HepG2 (cell line): ENCODE data around the gene PRSS8. TPM values are rescaled to one million over a fixed set of nuclear protein-coding genes. Genes with fewer than 3 reads are reported as not detected.

Experiments used
- ATAC-seq: fragments of 200-7000 bp; cut with Tn5 transposase; 3 replicates; pipeline ENCODE4 v1.9.1; 2020; ENCODE audit warnings: mild to moderate bottlenecking, moderate library complexity
- BruUV-seq: library from RNA; stranded (reverse); fragments of 400-500 nt; replicated peaks from 2 replicates; lab custom pipeline; 2021; lab: Mats Ljungman, UMichigan
- CTCF ChIA-PET: fragments of 300-600 bp; formaldehyde crosslinking; extraction: SDS; loops from one replicate; lab custom pipeline; 2021; ENCODE audit warnings: low total read pairs, inconsistent platforms, low intra/inter-chr PET ratio; lab: Yijun Ruan, JAX
- POLR2A ChIA-PET: fragments of 350-600 bp; sonication (Branson Sonifier 250); formaldehyde crosslinking; loops from one replicate; lab custom pipeline; 2020; ENCODE audit warnings: antibody characterized with exemption, inconsistent platforms; lab: Yijun Ruan, JAX
- DNase-seq: peaks from one replicate; pipeline ENCODE4 v3.0.0-alpha.2; 2015; ENCODE audit warnings: low spot score
- FAIRE-seq: peaks from 3 replicates; lab custom pipeline; 2011; peaks lifted over from hg19 to GRCh38; lab: Jason Lieb, UNC
- H2AFZ ChIP-seq: one replicate; pipeline ENCODE4 v1.6.1; 2011; ENCODE audit warnings: low read length, inconsistent platforms
- H3K27ac ChIP-seq: fragments of 300-600 bp; 3 replicates; pipeline ENCODE4 v1.8.0; 2011; ENCODE audit warnings: mixed run types, mild to moderate bottlenecking, mixed read lengths, low read length, inconsistent platforms; ENCODE audit not compliant: insufficient read depth; ENCODE audit errors: extremely low read length
- H3K27me3 ChIP-seq, 2 experiments: fragments of 200-600 bp in 1 of 2; 2 replicates in 1 of 2; 3 replicates in 1 of 2; pipeline versions ENCODE4 v1.6.0 to v1.8.0; 2011; ENCODE audit warnings: low read length in 2 of 2, mild to moderate bottlenecking in 2 of 2, moderate library complexity in 2 of 2, inconsistent platforms in 1 of 2; ENCODE audit not compliant: insufficient read depth in 2 of 2, control insufficient read depth in 1 of 2
- H3K36me3 ChIP-seq, 2 experiments: fragments of 200-600 bp in 1 of 2; replicated peaks in 1 of 2; 2 replicates in 1 of 2; 3 replicates in 1 of 2; pipeline versions ENCODE4 v1.5.1 to v1.8.0; 2011; ENCODE audit warnings: low read length in 2 of 2, inconsistent platforms in 1 of 2; ENCODE audit not compliant: insufficient read depth in 2 of 2, control insufficient read depth in 1 of 2
- H3K4me1 ChIP-seq: 2 replicates; pipeline ENCODE4 v1.5.1; 2012; ENCODE audit warnings: low read length, inconsistent platforms; ENCODE audit not compliant: insufficient read depth
- H3K4me2 ChIP-seq: 2 replicates; pipeline ENCODE4 v1.6.0; 2011; ENCODE audit warnings: low read depth, low read length, inconsistent platforms
- H3K4me3 ChIP-seq, 3 experiments: fragments of 200-600 bp in 1 of 3; sonication (generic), shearing (Covaris generic) in 1 of 3; replicated peaks in 1 of 3; 2 replicates each; pipeline ENCODE4 v1.5.1; 2011 to 2016; ENCODE audit warnings: low read length in 3 of 3, inconsistent platforms in 2 of 3, low read depth in 2 of 3, mild to moderate bottlenecking in 2 of 3, control low read depth in 1 of 3, mixed read lengths in 1 of 3; ENCODE audit not compliant: insufficient read depth in 1 of 3
- H3K79me2 ChIP-seq: one replicate; pipeline ENCODE4 v1.6.1; 2011; ENCODE audit warnings: low read length, inconsistent platforms; ENCODE audit not compliant: insufficient read depth
- H3K9ac ChIP-seq: 2 replicates; pipeline ENCODE4 v1.6.0; 2011; ENCODE audit warnings: mild to moderate bottlenecking, low read depth, low read length, inconsistent platforms; ENCODE audit not compliant: insufficient read depth
- H3K9me3 ChIP-seq: 2 replicates; pipeline ENCODE4 v1.5.1; 2012; ENCODE audit warnings: mild to moderate bottlenecking, low read length
- H4K20me1 ChIP-seq: 2 replicates; pipeline ENCODE4 v1.6.0; 2011; ENCODE audit warnings: inconsistent platforms, mild to moderate bottlenecking, low read length, moderate library complexity; ENCODE audit not compliant: insufficient read depth
- AGO2 ChIP-seq: fragments of 200-400 bp; formaldehyde crosslinking; optimal IDR thresholded peaks from 2 replicates; pipeline ENCODE3; 2017; ENCODE audit warnings: mild to moderate bottlenecking, low read depth, low read length, moderate library complexity
- BRD4 ChIP-seq: sonication (generic); formaldehyde crosslinking; IDR thresholded peaks from 2 replicates; pipeline ENCODE4 v1.4.0; 2020; ENCODE audit warnings: missing genetic modification reagents
- GTF2F1 ChIP-seq: fragments of 150-350 bp; IDR thresholded peaks from 2 replicates; pipeline ENCODE4 v1.6.1; 2014; ENCODE audit warnings: low read length
- KMT2A ChIP-seq: sonication (generic); formaldehyde crosslinking; IDR thresholded peaks from 2 replicates; pipeline ENCODE4 v1.4.0; 2020; ENCODE audit warnings: missing genetic modification reagents
- POLR2A ChIP-seq, 2 experiments: IDR thresholded peaks; 2 replicates each; pipeline ENCODE4 v1.6.1; 2011; ENCODE audit warnings: low read depth in 2 of 2, low read length in 2 of 2, mild to moderate bottlenecking in 1 of 2, moderate library complexity in 1 of 2; ENCODE audit not compliant: insufficient read depth in 1 of 2
- RBM22 ChIP-seq: fragments of 200-400 bp; formaldehyde crosslinking; optimal IDR thresholded peaks from 2 replicates; pipeline ENCODE3; 2017; ENCODE audit warnings: mild to moderate bottlenecking, low read length, moderate library complexity
- SALL1 ChIP-seq: sonication (generic); formaldehyde crosslinking; IDR thresholded peaks from 2 replicates; pipeline ENCODE4 v1.8.0; 2022; ENCODE audit warnings: mild to moderate bottlenecking, missing genetic modification reagents
- TBX2 ChIP-seq: sonication (generic); formaldehyde crosslinking; IDR thresholded peaks from 2 replicates; pipeline ENCODE4 v1.5.0; 2020; ENCODE audit warnings: missing genetic modification reagents, mild to moderate bottlenecking, borderline replicate concordance
- ZFX ChIP-seq: sonication (generic); formaldehyde crosslinking; IDR thresholded peaks from 2 replicates; pipeline ENCODE4 v1.4.0; 2020; ENCODE audit warnings: mild to moderate bottlenecking, low read depth, missing genetic modification reagents, moderate library complexity
- ZFY ChIP-seq: sonication (generic); formaldehyde crosslinking; IDR thresholded peaks from 2 replicates; pipeline ENCODE4 v1.4.0; 2020; ENCODE audit warnings: missing genetic modification reagents
- ZNF292 ChIP-seq: sonication (generic); formaldehyde crosslinking; IDR thresholded peaks from 2 replicates; pipeline ENCODE4 v1.8.1; 2022; ENCODE audit warnings: mild to moderate bottlenecking, low read depth, missing genetic modification reagents, borderline replicate concordance
- WGBS: methylation state at CpG from one replicate; pipeline ENCODE4 v1.1.6; 2017; ENCODE audit warnings: low lambda C conversion rate; 5-methylcytosine and 5-hydroxymethylcytosine counted together
- in situ Hi-C: cut with HindIII; loops from 2 replicates; pipeline ENCODE4 v1.10.0; 2017; ENCODE audit warnings: low pct_unique_long_range_greater_than_20kb; ENCODE audit not compliant: extremely low pct_ligation_motif_present
- intact Hi-C: fragments of 100-400 bp; cut with micrococcal nuclease; formaldehyde crosslinking; loops from one replicate; pipeline ENCODE4 v1.10.0; 2022; ENCODE audit not compliant: unreplicated experiment
- polyA plus RNA-seq, 8 experiments: library from polyadenylated mRNA; depleted of rRNA in 3 of 8; stranded (reverse) in 7 of 8; unstranded in 1 of 8; fragments of >200 nt; fragmentation: Illumina TruSeq in 4 of 8; extraction: Trizol in 4 of 8; gene quantifications; 2 replicates each; pipeline versions ENCODE4 v1.2.1 to v1.2.3, GENCODE V29; 2011 to 2016; ENCODE audit warnings: low read depth in 4 of 8, missing spikeins in 1 of 8, mixed read lengths in 1 of 8; ENCODE audit not compliant: insufficient read depth in 1 of 8
- total RNA-seq, 5 experiments: library from RNA; depleted of rRNA; stranded (reverse); fragments of >200 nt; fragmentation: Illumina TruSeq; extraction: Trizol; gene quantifications; 2 replicates each; pipeline ENCODE4 v1.2.3, GENCODE V29; 2016; ENCODE audit warnings: low read depth in 1 of 5
- TF ChIP-seq, protein P1 (sequence below): sonication (generic); formaldehyde crosslinking; IDR thresholded peaks from 2 replicates; pipeline ENCODE4 v1.8.1; 2023; ENCODE audit warnings: mild to moderate bottlenecking, moderate library complexity, missing genetic modification reagents
- TF ChIP-seq, protein P2 (sequence below): sonication (generic); formaldehyde crosslinking; IDR thresholded peaks from 2 replicates; pipeline ENCODE4 v1.5.0; 2020; ENCODE audit warnings: missing genetic modification reagents
- TF ChIP-seq, protein P3 (sequence below): sonication (generic); formaldehyde crosslinking; IDR thresholded peaks from 2 replicates; pipeline ENCODE4 v1.4.0; 2020; ENCODE audit warnings: missing genetic modification reagents
- TF ChIP-seq, protein P4 (sequence below): sonication (generic); formaldehyde crosslinking; IDR thresholded peaks from 2 replicates; pipeline ENCODE4 v1.5.0; 2020; ENCODE audit warnings: missing genetic modification reagents

PRSS8 gene
- total and polyA plus RNA-seq, 2 of the 13 experiments (the other 11 are each of a cell fraction or from before 2014, with no cell fraction given), result 2.6 to 7.2 TPM

DNA sequence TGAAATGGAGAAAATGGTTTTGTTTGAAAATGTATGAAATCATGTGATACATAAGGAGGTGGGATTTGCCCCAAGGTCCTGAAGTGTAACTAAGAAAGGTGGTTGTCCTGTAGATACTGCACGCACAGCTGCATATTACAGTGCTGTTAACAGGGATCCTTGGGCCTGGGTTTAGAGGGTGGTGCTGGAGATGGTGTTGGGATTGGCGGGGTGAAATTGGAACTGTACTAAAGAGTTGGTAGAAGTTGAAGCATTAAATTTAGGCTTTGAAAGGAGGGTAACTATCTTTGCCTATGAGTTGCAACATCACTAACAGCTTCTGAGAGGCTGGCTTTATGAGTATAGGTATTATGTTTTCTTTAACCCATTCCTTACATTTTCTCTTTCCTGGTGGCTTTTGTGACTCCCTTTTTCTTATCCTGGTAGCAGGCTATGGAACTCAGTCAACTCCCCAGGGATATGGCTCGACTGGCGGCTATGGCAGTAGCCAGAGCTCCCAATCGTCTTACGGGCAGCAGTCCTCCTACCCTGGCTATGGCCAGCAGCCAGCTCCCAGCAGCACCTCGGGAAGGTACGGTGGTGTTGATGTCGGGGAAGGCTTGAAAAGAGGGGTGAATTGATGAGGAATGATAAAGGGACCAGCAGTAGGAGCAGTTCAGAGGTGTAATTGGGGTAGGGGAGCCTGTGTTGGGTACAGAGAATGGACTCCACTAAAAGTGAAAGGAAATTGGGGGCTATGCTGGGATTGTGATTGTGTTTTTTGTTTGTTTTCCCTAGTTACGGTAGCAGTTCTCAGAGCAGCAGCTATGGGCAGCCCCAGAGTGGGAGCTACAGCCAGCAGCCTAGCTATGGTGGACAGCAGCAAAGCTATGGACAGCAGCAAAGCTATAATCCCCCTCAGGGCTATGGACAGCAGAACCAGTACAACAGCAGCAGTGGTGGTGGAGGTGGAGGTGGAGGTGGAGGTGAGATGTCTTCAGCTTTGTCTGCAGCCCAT is 48.2 kb upstream of the PRSS8 start (continued):
- TF ChIP-seq ZNF292 (CRISPR knock-in tag) (no peak), AGO2 (peak; percentile 64), POLR2A (IDR thresholded peaks at IDR 0.05; ENCODE audit: insufficient read depth in 1 of 2, low read depth in 2 of 2, low read length in 2 of 2) (peak; percentile 31 to 58; a peak in 3 of 4 replicates), BRD4 (CRISPR knock-in tag) (no peak), TBX2 (CRISPR knock-in tag) (no peak), SALL1 (0 out of 2 replicates have a peak, but pooled peaks have one; percentile 12)
- TF ChIP-seq, protein P1, sequence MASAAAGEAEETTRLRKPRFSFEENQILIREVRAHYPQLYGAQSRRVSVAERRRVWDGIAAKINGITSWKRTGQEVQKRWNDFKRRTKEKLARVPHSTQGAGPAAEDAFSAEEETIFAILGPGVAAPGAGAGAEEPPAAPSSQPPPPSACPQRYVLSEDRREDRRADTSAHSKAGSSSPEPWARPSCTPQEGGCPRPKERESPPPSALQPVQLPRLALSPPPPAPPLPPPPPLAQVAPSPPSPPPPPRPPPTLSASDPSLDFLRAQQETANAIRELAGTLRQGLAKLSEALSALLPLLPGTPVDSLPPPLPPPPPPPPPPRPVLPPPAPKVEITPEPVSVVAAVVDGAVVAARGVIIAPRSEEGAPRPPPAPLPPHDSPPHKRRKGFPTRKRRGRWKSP (CRISPR knock-in tag), result no peak

DNA sequence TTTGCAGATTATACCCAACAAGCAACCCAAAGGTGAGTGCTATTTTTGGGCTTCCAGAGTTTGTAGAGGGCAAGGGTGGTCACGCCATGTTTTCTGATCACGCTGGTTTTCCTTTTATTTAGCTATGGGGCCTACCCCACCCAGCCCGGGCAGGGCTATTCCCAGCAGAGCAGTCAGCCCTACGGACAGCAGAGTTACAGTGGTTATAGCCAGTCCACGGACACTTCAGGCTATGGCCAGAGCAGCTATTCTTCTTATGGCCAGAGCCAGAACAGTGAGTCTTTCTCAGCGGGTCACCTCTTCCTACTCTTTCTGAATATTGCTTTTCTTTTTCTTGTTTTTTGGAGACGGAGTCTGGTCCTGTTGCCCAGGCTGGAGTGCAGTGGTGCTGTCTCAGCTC is 46.9 kb upstream of the PRSS8 start:
- WGBS, result 22% methylated on average over 7 of the region's 7 CpGs
- ChIA-PET CTCF (no interaction called here), POLR2A (interaction anchor here (1.1 to 1.6 kb wide), 5 partner anchors 13 to 65 kb away, joined by 3 to 5 read pairs (median 4); partner anchors contain the start of gene KAT8)
- peaks cover 69% of the 10 kb centered on the region for H4K20me1 ChIP-seq
- peak overlapping the region; percentile 90 to 93 (median 93) for H3K4me3 ChIP-seq
- H2AFZ ChIP-seq, result no peak overlapping the region
- peaks cover 54% of the 10 kb centered on the region for H3K4me1 ChIP-seq
- intact Hi-C loops (no loop called here), in situ Hi-C loops (no loop called here)
- no peaks in the 10 kb centered on the region; a peak in 1 of 5 replicates for H3K27me3 ChIP-seq
- peak overlapping the region; percentile 98 for H3K9ac ChIP-seq
- BruUV-seq, result no TSS peak
- DNase-seq, result no peak
- peaks cover 71% of the 10 kb centered on the region for H3K79me2 ChIP-seq
- peaks cover 31 to 56% of the 10 kb centered on the region in 2 experiments for H3K36me3 ChIP-seq
- no peak overlapping the region for H3K27ac ChIP-seq
- no peak for ATAC-seq
- H3K4me2 ChIP-seq, result peak overlapping the region; percentile 90
- FAIRE-seq, result no peak
- no peaks in the 10 kb centered on the region for H3K9me3 ChIP-seq
- no peak for TF ChIP-seq KMT2A
- TF ChIP-seq GTF2F1, result no peak
- TF ChIP-seq, protein P2, sequence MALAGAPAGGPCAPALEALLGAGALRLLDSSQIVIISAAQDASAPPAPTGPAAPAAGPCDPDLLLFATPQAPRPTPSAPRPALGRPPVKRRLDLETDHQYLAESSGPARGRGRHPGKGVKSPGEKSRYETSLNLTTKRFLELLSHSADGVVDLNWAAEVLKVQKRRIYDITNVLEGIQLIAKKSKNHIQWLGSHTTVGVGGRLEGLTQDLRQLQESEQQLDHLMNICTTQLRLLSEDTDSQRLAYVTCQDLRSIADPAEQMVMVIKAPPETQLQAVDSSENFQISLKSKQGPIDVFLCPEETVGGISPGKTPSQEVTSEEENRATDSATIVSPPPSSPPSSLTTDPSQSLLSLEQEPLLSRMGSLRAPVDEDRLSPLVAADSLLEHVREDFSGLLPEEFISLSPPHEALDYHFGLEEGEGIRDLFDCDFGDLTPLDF (CRISPR knock-in tag), result no peak
- TF ChIP-seq, protein P3, sequence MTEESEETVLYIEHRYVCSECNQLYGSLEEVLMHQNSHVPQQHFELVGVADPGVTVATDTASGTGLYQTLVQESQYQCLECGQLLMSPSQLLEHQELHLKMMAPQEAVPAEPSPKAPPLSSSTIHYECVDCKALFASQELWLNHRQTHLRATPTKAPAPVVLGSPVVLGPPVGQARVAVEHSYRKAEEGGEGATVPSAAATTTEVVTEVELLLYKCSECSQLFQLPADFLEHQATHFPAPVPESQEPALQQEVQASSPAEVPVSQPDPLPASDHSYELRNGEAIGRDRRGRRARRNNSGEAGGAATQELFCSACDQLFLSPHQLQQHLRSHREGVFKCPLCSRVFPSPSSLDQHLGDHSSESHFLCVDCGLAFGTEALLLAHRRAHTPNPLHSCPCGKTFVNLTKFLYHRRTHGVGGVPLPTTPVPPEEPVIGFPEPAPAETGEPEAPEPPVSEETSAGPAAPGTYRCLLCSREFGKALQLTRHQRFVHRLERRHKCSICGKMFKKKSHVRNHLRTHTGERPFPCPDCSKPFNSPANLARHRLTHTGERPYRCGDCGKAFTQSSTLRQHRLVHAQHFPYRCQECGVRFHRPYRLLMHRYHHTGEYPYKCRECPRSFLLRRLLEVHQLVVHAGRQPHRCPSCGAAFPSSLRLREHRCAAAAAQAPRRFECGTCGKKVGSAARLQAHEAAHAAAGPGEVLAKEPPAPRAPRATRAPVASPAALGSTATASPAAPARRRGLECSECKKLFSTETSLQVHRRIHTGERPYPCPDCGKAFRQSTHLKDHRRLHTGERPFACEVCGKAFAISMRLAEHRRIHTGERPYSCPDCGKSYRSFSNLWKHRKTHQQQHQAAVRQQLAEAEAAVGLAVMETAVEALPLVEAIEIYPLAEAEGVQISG (CRISPR knock-in tag), result peak; percentile 37; the same call in 1 of the 2 replicates
- 0 out of 2 replicates have a peak, but pooled peaks have one; percentile 13 for TF ChIP-seq ZFY (CRISPR knock-in tag)
- TF ChIP-seq ZFX, result peak; percentile 43; the same call in 1 of the 2 replicates
- TF ChIP-seq, protein P4, sequence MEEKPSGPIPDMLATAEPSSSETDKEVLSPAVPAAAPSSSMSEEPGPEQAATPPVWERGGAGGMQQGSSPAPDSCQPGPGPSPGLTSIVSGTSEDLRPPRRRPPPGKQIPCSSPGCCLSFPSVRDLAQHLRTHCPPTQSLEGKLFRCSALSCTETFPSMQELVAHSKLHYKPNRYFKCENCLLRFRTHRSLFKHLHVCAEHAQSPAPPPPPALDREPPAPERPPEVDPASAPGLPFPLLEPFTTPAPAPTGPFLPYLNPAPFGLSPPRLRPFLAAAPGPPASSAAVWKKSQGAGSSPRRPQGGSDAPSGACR (CRISPR knock-in tag), result no peak
- TF ChIP-seq RBM22, result peak; percentile 40
